Effector memory CD8-positive, alpha-beta T cell (primary cell): ENCODE measurements around the gene SIK2.

Experiments
- ATAC-seq: fragments of 150-1000 bp; cut with Tn5 transposase; replicated peaks from 2 replicates; pipeline ENCODE4 v1.10.0; 2021; ENCODE audit warnings: mild to moderate bottlenecking, moderate library complexity
- DNase-seq, 3 experiments: peaks; one replicate each; pipeline ENCODE4 v3.0.0; 2021
- H3K27ac Mint-ChIP-seq, 2 donors: one replicate each; pipeline ENCODE4 v1.8.0; 2022; ENCODE audit warnings: mild to moderate bottlenecking in 2 of 2, mixed read lengths in 2 of 2, moderate library complexity in 2 of 2
- H3K27me3 Mint-ChIP-seq, 2 donors: one replicate each; pipeline ENCODE4 v1.8.0; 2022; ENCODE audit warnings: mixed read lengths in 2 of 2
- H3K36me3 Mint-ChIP-seq: one replicate; pipeline ENCODE4 v1.8.0; 2022; ENCODE audit warnings: mild to moderate bottlenecking, moderate library complexity, mixed read lengths; ENCODE audit not compliant: insufficient read depth
- H3K4me1 Mint-ChIP-seq, 2 donors: one replicate each; pipeline ENCODE4 v1.8.0; 2022; ENCODE audit warnings: low read depth in 2 of 2, mixed read lengths in 2 of 2
- H3K4me3 Mint-ChIP-seq, 2 donors: one replicate each; pipeline ENCODE4 v1.8.0; 2022; ENCODE audit warnings: mild to moderate bottlenecking in 2 of 2, mixed read lengths in 2 of 2, moderate library complexity in 2 of 2
- H3K9me3 Mint-ChIP-seq, 2 donors: one replicate each; pipeline ENCODE4 v1.8.0; 2022; ENCODE audit warnings: mixed read lengths in 2 of 2

SIK2 gene

DNA sequence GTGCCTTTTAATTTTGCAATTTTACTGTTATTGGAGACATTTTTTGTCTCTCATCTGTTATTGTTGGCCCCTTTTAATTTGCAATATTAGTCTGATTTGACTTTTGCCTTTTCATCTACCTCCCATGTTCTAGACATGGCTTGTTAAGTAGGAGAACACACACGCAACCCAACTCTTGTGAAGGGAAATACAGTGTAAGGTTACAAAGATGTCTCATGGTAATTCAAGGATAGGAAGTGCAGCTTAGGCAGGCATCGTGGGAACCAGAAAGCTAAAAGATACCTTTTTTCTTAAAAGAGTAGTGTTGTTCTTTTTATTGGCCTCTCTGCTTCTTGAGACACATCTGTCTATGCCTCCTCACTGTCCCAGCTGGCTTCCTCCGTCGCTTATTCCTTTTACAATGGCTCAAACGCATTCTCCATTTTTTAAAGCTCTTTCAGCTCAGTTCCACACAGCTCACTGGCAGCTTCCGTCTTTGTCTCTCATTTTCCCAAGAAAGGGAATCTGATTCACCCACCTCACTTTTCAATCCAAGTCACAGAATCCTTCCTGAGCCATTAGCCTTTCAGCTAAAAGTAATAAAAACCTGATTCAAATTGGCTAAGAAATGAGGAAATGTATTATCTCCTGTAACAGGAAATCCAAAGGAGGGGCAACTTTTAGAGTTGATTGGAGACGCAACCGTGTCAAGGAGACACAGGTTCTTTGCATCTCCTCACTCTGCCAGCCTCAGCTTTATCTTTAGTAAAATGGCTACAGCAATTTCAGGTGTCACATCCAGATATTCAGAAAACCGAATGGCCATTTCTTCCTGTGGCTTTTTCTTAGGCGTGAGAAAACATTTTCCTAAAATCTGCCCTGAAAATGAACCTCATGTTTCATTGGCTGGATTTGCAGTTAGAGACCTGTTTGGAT is 57.2 kb downstream of the SIK2 start:
- H3K4me3 Mint-ChIP-seq, result no peak overlapping the region
- H3K4me1 Mint-ChIP-seq, result peaks cover 6 to 13% of the 10 kb centered on the region in 2 donors
- H3K27me3 Mint-ChIP-seq, result no peaks in the 10 kb centered on the region
- H3K36me3 Mint-ChIP-seq, result no peaks in the 10 kb centered on the region
- H3K27ac Mint-ChIP-seq, result no peak overlapping the region
- no peaks in the 10 kb centered on the region for H3K9me3 Mint-ChIP-seq
- no peak for DNase-seq
- no peak for ATAC-seq

DNA sequence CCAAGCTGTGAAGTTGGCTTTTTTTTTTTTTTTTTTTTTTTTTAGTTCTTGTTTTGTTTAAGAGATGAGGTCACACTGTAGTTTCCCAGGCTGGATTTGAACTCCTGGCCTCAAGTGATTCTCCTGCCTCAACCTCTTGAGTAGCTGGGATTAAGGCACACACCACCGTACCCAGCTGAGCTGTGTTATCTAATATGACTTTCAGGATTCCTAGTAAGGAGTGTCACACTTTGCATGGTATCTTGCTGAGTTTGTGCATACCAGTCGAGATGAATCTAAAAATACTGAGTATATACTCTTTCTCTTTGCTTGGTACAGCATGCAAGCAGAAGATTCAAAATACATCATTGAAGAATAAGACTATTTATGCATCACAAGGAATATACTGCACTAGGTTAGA is 58.6 kb downstream of the SIK2 start:
- ATAC-seq (no peak), DNase-seq (no peak)
- Mint-ChIP-seq H3K27me3 (no peaks in the 10 kb centered on the region), H3K9me3 (no peaks in the 10 kb centered on the region), H3K36me3 (no peaks in the 10 kb centered on the region), H3K27ac (no peak overlapping the region), H3K4me1 (peaks cover 6 to 24% of the 10 kb centered on the region in 2 donors), H3K4me3 (no peak overlapping the region)

GRCh38 chr11:111663820-111664219 is 61.6 kb downstream of the SIK2 start:
- peaks cover 6 to 26% of the 10 kb centered on the region in 2 donors for H3K4me1 Mint-ChIP-seq
- DNase-seq (no peak), ATAC-seq (no peak)
- no peaks in the 10 kb centered on the region for H3K27me3 Mint-ChIP-seq
- H3K36me3 Mint-ChIP-seq, result no peaks in the 10 kb centered on the region
- H3K4me3 Mint-ChIP-seq, result no peak overlapping the region
- H3K27ac Mint-ChIP-seq, result no peak overlapping the region
- no peaks in the 10 kb centered on the region for H3K9me3 Mint-ChIP-seq

GRCh38 chr11:111665777-111666176 is 63.5 kb downstream of the SIK2 start:
- no peaks in the 10 kb centered on the region for H3K27me3 Mint-ChIP-seq
- no peak overlapping the region for H3K4me3 Mint-ChIP-seq
- H3K4me1 Mint-ChIP-seq, result peaks cover 8 to 33% of the 10 kb centered on the region in 2 donors

DNA sequence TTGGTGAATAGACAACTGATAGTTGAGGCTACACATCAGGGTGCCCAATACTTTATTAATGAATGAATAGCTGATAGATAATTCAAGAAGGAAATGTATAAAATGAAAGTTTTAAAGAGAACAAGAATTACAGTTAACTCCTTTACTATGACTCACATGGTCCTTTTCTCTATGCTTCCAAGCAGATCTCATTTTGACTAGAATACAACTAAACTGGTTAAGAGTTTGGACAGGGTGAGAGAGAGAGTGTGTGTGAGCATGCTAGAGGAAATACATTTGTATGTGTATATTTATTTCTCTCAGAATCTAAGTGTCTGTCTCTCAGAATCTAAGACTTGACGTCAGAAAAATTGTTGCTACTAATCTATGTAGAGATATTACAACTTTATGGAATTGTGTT is 66.7 kb downstream of the SIK2 start:
- no peak overlapping the region for H3K4me3 Mint-ChIP-seq
- no peak for DNase-seq
- H3K36me3 Mint-ChIP-seq, result peaks cover 4% of the 10 kb centered on the region
- no peak for ATAC-seq
- no peak overlapping the region for H3K27ac Mint-ChIP-seq
- no peaks in the 10 kb centered on the region for H3K27me3 Mint-ChIP-seq
- H3K9me3 Mint-ChIP-seq, result no peaks in the 10 kb centered on the region
- peaks cover 6 to 25% of the 10 kb centered on the region in 2 donors for H3K4me1 Mint-ChIP-seq

More at GRCh38 chr11:111665777-111666176, 63.5 kb downstream of the SIK2 start:
- H3K27ac Mint-ChIP-seq, result no peak overlapping the region
- no peaks in the 10 kb centered on the region for H3K9me3 Mint-ChIP-seq
- no peaks in the 10 kb centered on the region for H3K36me3 Mint-ChIP-seq
- no peak for DNase-seq
- no peak for ATAC-seq

DNA sequence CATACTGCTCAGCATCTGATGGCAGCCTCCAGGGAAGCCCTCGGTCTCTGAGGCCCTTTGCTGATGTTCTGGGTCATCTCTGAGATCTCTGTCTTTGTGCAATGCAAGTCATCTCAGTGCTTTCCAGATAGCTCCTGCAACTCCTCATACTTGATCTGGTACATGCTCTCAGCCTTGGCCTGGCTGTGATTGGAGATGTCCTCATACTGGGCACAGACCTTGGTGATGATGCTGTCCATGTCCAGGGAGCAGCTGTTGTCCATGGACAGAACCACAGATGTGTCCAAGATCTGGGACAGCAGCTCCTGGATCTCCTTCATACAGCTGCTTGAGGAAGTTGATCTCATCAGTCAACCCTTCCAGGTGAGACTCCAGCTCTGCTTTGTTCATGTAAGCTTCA is 69.1 kb downstream of the SIK2 start:
- DNase-seq (no peak), ATAC-seq (no peak)
- H3K4me3 Mint-ChIP-seq, result no peak overlapping the region
- no peaks in the 10 kb centered on the region for H3K9me3 Mint-ChIP-seq
- H3K4me1 Mint-ChIP-seq, result peaks cover 6 to 14% of the 10 kb centered on the region in 2 donors
- no peaks in the 10 kb centered on the region for H3K27me3 Mint-ChIP-seq
- H3K27ac Mint-ChIP-seq, result peak overlapping the region in 1 of 2 donors; percentile 64
- peaks cover 4% of the 10 kb centered on the region for H3K36me3 Mint-ChIP-seq

- DNase-seq (no peak), ATAC-seq (no peak)
- H3K27me3 Mint-ChIP-seq, result no peaks in the 10 kb centered on the region
- no peaks in the 10 kb centered on the region for H3K9me3 Mint-ChIP-seq
- no peak overlapping the region for H3K27ac Mint-ChIP-seq
- peaks cover 4% of the 10 kb centered on the region for H3K36me3 Mint-ChIP-seq
- no peak overlapping the region for H3K4me3 Mint-ChIP-seq
- peaks cover 6 to 11% of the 10 kb centered on the region in 2 donors for H3K4me1 Mint-ChIP-seq
Measured at GRCh38 chr11:111672949-111673348, 70.7 kb downstream of the SIK2 start.

DNA sequence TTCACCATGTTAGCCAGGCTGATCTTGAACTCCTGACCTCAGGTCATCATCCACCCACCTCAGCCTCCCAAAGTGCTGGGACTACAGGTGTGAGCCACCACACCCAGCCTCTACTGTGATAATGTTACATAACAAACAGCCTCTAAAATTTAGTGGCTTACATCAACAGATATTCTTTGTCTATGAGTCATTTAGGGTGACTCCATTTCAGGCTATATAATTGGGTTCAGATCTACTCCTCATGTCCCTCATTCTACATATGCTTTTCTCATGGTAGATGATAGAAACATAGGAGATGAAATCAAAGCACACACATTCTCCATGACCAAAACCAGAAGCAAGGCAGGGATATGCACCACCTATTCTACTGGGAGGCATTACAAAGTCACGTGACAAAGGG is 72.7 kb downstream of the SIK2 start:
- peaks cover 4% of the 10 kb centered on the region for H3K36me3 Mint-ChIP-seq
- H3K9me3 Mint-ChIP-seq, result no peaks in the 10 kb centered on the region
- no peaks in the 10 kb centered on the region for H3K27me3 Mint-ChIP-seq
- no peak overlapping the region for H3K27ac Mint-ChIP-seq
- DNase-seq (no peak), ATAC-seq (no peak)
- no peak overlapping the region for H3K4me3 Mint-ChIP-seq
- H3K4me1 Mint-ChIP-seq, result peaks cover 3 to 5% of the 10 kb centered on the region in 2 donors

DNA sequence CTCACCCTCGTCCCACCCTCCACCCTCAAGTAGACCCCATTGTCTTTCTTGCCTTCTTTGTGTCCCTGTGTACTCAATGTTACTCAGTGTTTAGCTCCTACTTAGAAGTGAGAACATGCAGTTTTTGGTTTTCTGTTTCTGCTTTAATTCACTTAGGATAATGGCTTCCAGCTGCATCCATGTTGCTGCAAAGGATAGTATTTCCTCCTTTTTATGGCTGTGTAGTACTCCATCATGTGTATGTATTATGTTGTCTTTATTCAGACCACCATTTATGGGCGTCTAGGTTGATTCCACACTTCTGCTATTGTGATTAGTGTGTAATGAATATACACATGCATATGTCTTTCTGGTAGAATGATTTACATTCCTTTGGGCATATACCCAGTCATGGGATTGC is 73.6 kb downstream of the SIK2 start:
- Mint-ChIP-seq H3K36me3 (peaks cover 4% of the 10 kb centered on the region), H3K27me3 (no peaks in the 10 kb centered on the region), H3K4me1 (peaks cover 0 to 3% of the 10 kb centered on the region in 2 donors), H3K9me3 (no peaks in the 10 kb centered on the region), H3K4me3 (no peak overlapping the region), H3K27ac (no peak overlapping the region)
- no peak for ATAC-seq
- DNase-seq, result no peak

DNA sequence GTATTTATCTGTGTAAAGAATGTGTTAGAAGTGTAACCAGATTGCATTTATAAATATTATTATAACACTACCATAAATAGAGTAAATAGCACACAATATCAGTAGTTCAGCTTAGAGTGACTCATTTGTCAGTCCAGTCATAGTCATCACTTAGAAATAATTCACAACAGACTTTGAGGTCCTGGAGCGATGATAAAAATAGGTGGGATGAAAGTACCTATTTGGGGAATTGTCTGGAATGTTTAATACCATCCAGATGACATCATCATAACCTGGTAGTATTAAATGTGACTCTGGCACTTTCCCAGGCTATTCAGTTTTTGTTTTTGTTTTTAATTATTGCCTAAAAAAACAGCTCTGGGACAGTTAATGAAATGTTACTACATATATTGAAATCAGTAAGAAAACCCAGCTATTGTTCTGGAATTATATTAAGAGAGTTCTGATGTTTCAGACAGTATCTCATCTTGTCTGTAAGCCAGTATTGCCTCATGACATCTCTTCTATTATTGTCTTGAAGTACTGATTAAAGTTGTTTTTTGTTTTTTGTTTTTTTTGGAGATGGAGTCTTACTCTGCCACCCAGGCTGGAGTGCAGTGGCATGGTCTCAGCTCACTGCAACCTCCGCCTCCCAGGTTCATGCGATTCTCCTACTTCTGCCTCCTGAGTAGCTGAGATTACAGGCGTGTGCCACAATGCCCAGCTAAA is 74.8 kb downstream of the SIK2 start:
- Mint-ChIP-seq H3K36me3 (no peaks in the 10 kb centered on the region), H3K27me3 (no peaks in the 10 kb centered on the region), H3K4me3 (no peak overlapping the region), H3K27ac (no peak overlapping the region), H3K4me1 (peaks cover 0 to 1% of the 10 kb centered on the region in 2 donors), H3K9me3 (no peaks in the 10 kb centered on the region)
- DNase-seq (no peak), ATAC-seq (no peak)

DNA sequence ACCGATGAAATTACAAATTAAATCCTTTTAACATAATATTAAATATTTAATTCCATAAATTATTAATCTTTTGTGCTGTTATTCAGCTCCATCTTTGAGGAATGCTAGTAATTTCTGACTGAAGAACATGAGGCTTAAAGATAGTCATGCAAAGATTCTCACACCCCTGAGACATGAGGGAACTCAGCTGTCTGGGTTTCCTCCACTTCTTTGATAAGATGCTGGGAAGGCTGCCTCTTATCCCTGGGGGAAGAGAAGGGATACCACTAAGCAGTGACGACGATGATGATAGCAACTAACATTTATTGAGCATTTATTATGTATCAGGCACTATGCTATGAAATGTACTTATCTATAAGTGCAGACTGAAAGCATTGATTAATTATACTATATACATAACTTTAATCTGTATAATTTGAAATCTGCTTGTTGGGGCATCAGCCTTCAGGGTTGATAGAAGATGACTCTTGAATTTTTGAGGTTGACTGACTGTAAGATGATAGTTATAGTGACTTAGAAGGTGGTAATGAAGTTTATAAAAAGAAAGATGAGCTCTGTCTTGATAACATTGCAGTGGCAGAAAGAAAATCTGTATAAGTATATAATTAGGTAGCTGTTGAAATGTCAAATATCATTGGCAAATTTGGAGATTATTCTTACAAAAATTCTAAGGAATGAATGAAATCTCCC is 78.4 kb downstream of the SIK2 start:
- no peak overlapping the region for H3K27ac Mint-ChIP-seq
- DNase-seq (no peak), ATAC-seq (no peak)
- H3K27me3 Mint-ChIP-seq, result no peaks in the 10 kb centered on the region
- peaks cover 0 to 3% of the 10 kb centered on the region in 2 donors for H3K4me1 Mint-ChIP-seq
- no peaks in the 10 kb centered on the region for H3K36me3 Mint-ChIP-seq
- no peak overlapping the region for H3K4me3 Mint-ChIP-seq
- no peaks in the 10 kb centered on the region for H3K9me3 Mint-ChIP-seq

- ATAC-seq (no peak), DNase-seq (no peak)
- H3K36me3 Mint-ChIP-seq, result peaks cover 12% of the 10 kb centered on the region
- peaks cover 0 to 3% of the 10 kb centered on the region in 2 donors for H3K4me1 Mint-ChIP-seq
- no peak overlapping the region for H3K4me3 Mint-ChIP-seq
- no peak overlapping the region for H3K27ac Mint-ChIP-seq
- H3K9me3 Mint-ChIP-seq, result no peaks in the 10 kb centered on the region
- H3K27me3 Mint-ChIP-seq, result no peaks in the 10 kb centered on the region
Measured at GRCh38 chr11:111683806-111684205, 81.6 kb downstream of the SIK2 start.

DNA sequence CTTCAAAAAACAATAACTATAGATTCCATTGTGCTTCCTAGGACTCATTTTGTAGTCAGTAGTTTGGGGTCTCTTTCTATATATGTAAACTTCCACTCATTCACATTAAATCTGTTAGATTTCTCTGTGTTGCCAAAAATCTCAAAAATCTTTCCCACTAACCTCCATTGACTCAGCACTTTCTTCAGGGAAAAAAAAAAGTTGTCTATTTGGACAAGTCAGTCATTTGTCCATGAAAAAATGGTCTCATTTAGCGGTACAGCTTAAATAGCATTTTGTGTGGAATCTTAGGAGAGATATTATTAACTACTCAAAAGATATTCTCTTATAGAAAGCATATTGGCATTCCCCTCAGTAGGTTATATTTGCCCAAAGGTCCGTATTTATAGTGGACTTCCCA is 82.0 kb downstream of the SIK2 start:
- no peak overlapping the region for H3K4me3 Mint-ChIP-seq
- H3K9me3 Mint-ChIP-seq, result no peaks in the 10 kb centered on the region
- DNase-seq (no peak), ATAC-seq (no peak)
- H3K27me3 Mint-ChIP-seq, result no peaks in the 10 kb centered on the region
- peaks cover 12% of the 10 kb centered on the region for H3K36me3 Mint-ChIP-seq
- peaks cover 0 to 3% of the 10 kb centered on the region in 2 donors for H3K4me1 Mint-ChIP-seq
- H3K27ac Mint-ChIP-seq, result no peak overlapping the region
